ENCODE measurements around the gene SLC2A5.

DNA sequence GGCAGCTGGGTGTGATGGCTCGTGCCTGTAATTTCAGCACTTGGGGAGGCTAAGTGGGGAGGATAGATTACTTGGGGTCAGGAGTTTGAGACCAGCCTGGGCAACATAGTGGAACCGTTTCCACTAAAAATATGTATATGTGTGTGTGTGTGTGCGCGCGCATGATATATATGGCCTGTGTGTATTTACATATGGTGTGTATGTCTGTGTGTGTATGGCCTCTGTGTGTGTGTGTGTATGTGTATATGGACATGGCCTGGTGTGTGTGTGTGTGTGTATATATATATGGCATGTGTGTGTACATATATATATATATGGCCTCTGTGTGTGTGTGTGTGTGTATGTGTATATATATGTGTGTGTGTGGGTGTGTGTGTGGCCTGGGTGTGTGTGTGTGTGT, 27.2 kb downstream of the SLC2A5 start:
- TF ChIP-seq, protein P1, sequence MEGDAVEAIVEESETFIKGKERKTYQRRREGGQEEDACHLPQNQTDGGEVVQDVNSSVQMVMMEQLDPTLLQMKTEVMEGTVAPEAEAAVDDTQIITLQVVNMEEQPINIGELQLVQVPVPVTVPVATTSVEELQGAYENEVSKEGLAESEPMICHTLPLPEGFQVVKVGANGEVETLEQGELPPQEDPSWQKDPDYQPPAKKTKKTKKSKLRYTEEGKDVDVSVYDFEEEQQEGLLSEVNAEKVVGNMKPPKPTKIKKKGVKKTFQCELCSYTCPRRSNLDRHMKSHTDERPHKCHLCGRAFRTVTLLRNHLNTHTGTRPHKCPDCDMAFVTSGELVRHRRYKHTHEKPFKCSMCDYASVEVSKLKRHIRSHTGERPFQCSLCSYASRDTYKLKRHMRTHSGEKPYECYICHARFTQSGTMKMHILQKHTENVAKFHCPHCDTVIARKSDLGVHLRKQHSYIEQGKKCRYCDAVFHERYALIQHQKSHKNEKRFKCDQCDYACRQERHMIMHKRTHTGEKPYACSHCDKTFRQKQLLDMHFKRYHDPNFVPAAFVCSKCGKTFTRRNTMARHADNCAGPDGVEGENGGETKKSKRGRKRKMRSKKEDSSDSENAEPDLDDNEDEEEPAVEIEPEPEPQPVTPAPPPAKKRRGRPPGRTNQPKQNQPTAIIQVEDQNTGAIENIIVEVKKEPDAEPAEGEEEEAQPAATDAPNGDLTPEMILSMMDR (conservative IDR thresholded peaks at IDR 0.05; ENCODE audit: low read depth, low read length): no peak
- no peak for TF ChIP-seq EZH2phosphoT487 (IDR thresholded peaks at IDR 0.05; ENCODE audit: borderline replicate concordance, low read length)

Data from PC-3 (cell line).